Neuronal stem cell (in vitro differentiated cells): ENCODE measurements around the gene TSPY3. TPM values are rescaled to one million over a fixed set of nuclear protein-coding genes. Genes with fewer than 3 reads are reported as not detected.
"Not testable (repeated sequence)": the region's sequence is repeated elsewhere in the genome, so short reads cannot be mapped to it uniquely, and the experiment has no call there.

Experiments used
- DNase-seq: peaks from one replicate; pipeline ENCODE4 v3.0.0-alpha.2; 2013; ENCODE audit warnings: low spot score
- H2AFZ ChIP-seq: one replicate; pipeline ENCODE4 v1.6.1; 2013; ENCODE audit warnings: mild to moderate bottlenecking, low read length, inconsistent platforms
- H2AK5ac ChIP-seq: 2 replicates; pipeline ENCODE4 v1.6.1; 2013; ENCODE audit warnings: low read depth, mild to moderate bottlenecking, inconsistent platforms, low read length, moderate library complexity, mixed read lengths
- H2BK120ac ChIP-seq: 2 replicates; pipeline ENCODE4 v1.6.1; 2013; ENCODE audit warnings: low read depth, mild to moderate bottlenecking, inconsistent platforms, low read length, moderate library complexity, mixed read lengths
- H2BK12ac ChIP-seq: one replicate; pipeline ENCODE4 v1.6.1; 2013; ENCODE audit warnings: low read length, inconsistent platforms
- H2BK15ac ChIP-seq: 2 replicates; pipeline ENCODE4 v1.6.1; 2013; ENCODE audit warnings: mild to moderate bottlenecking, low read length, inconsistent platforms, mixed read lengths
- H2BK5ac ChIP-seq: one replicate; pipeline ENCODE4 v1.6.1; 2013; ENCODE audit warnings: inconsistent platforms, mild to moderate bottlenecking, low read length, moderate library complexity
- H3K14ac ChIP-seq: one replicate; pipeline ENCODE4 v1.6.1; 2013; ENCODE audit warnings: low read length, inconsistent platforms
- H3K18ac ChIP-seq: 2 replicates; pipeline ENCODE4 v1.6.1; 2013; ENCODE audit warnings: low read length, inconsistent platforms
- H3K23ac ChIP-seq: 2 replicates; pipeline ENCODE4 v1.6.1; 2013; ENCODE audit warnings: low read depth, mild to moderate bottlenecking, mixed read lengths, low read length, inconsistent platforms; ENCODE audit not compliant: poor library complexity
- H3K27ac ChIP-seq: replicated peaks from 3 replicates; pipeline ENCODE4 v1.5.1; 2013; ENCODE audit warnings: low read length, inconsistent platforms
- H3K27me3 ChIP-seq, 3 experiments: 2 replicates each; pipeline ENCODE4 v1.6.1; 2013; ENCODE audit warnings: low read length in 3 of 3, mild to moderate bottlenecking in 2 of 3, inconsistent platforms in 1 of 3, low read depth in 1 of 3, mixed read lengths in 1 of 3, moderate library complexity in 1 of 3; ENCODE audit not compliant: control insufficient read depth in 3 of 3, insufficient read depth in 3 of 3
- H3K36me3 ChIP-seq, 2 donors: replicated peaks in 1 of 2; 2 replicates each; pipeline ENCODE4 v1.6.1; 2013; ENCODE audit warnings: low read length in 2 of 2; ENCODE audit not compliant: control insufficient read depth in 2 of 2, insufficient read depth in 2 of 2
- H3K4ac ChIP-seq: 2 replicates; pipeline ENCODE4 v1.6.1; 2013; ENCODE audit warnings: inconsistent platforms, mild to moderate bottlenecking, low read length, moderate library complexity
- H3K4me1 ChIP-seq, 2 donors: 1 replicate in 1 of 2; 2 replicates in 1 of 2; pipeline ENCODE4 v1.6.1; 2013; ENCODE audit warnings: low read length in 2 of 2, low read depth in 1 of 2; ENCODE audit not compliant: control insufficient read depth in 2 of 2, insufficient read depth in 1 of 2
- H3K4me2 ChIP-seq: one replicate; pipeline ENCODE4 v1.6.1; 2013; ENCODE audit warnings: mild to moderate bottlenecking, low read length, inconsistent platforms; ENCODE audit not compliant: insufficient read depth, poor library complexity, severe bottlenecking
- H3K4me3 ChIP-seq, 2 donors: 2 replicates each; pipeline ENCODE4 v1.5.1; 2013; ENCODE audit warnings: low read length in 2 of 2, mild to moderate bottlenecking in 2 of 2, inconsistent platforms in 1 of 2, moderate library complexity in 1 of 2
- H3K79me1 ChIP-seq: one replicate; pipeline ENCODE4 v1.6.1; 2013; ENCODE audit warnings: low read depth, mild to moderate bottlenecking, inconsistent platforms, low read length, moderate library complexity
- H3K9ac ChIP-seq: one replicate; pipeline ENCODE4 v1.6.1; 2013; ENCODE audit warnings: mild to moderate bottlenecking, low read depth, low read length, inconsistent platforms; ENCODE audit not compliant: poor library complexity
- H3K9me3 ChIP-seq, 2 donors: replicated peaks in 1 of 2; 2 replicates each; pipeline versions ENCODE3 to v1.6.1; 2013; ENCODE audit warnings: low read length in 2 of 2, mild to moderate bottlenecking in 2 of 2, inconsistent platforms in 1 of 2, low read depth in 1 of 2, mixed read lengths in 1 of 2, moderate library complexity in 1 of 2; ENCODE audit not compliant: control insufficient read depth in 2 of 2, insufficient read depth in 1 of 2
- H4K8ac ChIP-seq: one replicate; pipeline ENCODE4 v1.6.1; 2013; ENCODE audit warnings: low read depth, mild to moderate bottlenecking, inconsistent platforms, low read length, moderate library complexity
- H4K91ac ChIP-seq: one replicate; pipeline ENCODE4 v1.6.1; 2013; ENCODE audit warnings: low read length, low read depth, mild to moderate bottlenecking, inconsistent platforms; ENCODE audit not compliant: poor library complexity
- WGBS, 2 donors: extraction: QIAGEN DNeasy Blood & Tissue Kit; methylation state at CpG; one replicate each; pipeline ENCODE4 v1.1.7; 2013; ENCODE audit warnings: missing lambda C conversion rate in 2 of 2, mixed read lengths in 1 of 2; ENCODE audit not compliant: insufficient read length in 2 of 2, insufficient replicate concordance in 1 of 2; ENCODE audit errors: extremely low coverage in 2 of 2; 5-methylcytosine and 5-hydroxymethylcytosine counted together
- polyA plus RNA-seq, 2 experiments: library from polyadenylated mRNA; stranded (reverse); fragments of 200-250 nt; gene quantifications; one replicate each; pipeline ENCODE4 v1.2.3, GENCODE V29; 2013

The TSPY3 gene, protein sequence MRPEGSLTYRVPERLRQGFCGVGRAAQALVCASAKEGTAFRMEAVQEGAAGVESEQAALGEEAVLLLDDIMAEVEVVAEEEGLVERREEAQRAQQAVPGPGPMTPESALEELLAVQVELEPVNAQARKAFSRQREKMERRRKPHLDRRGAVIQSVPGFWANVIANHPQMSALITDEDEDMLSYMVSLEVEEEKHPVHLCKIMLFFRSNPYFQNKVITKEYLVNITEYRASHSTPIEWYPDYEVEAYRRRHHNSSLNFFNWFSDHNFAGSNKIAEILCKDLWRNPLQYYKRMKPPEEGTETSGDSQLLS
- not detected for polyA plus RNA-seq (2013, experiment 1 of 2)
- polyA plus RNA-seq (2013, experiment 2 of 2) = not detected

DNA sequence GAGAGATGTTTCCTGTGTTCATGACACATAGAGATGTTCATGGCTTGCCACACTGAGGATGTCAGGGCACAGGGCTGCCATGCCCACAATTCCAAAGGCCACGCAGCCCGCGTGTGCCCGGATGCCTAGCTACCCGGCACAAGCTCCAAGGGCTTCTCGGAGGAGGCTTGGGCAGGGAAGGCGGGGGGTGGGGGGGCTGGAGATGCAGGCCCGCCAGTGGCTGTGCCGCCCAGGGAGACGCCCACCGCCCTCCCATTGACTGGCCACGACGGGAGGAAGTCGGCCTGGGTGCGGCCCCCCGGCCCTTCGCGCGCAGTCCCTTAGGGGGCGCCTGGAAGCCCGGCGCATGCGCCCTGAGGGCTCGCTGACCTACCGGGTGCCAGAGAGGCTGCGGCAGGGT is at the start of gene TSPY3:
Gene TSPY3, plus strand, starts transcription at position 301 of the 400 bp plus-strand sequence. Its CDS starts 46 bp downstream, at position 347.
- not testable (repeated sequence) for H3K27ac ChIP-seq, H2AK5ac ChIP-seq, H3K18ac ChIP-seq, H3K23ac ChIP-seq, H3K9ac ChIP-seq, H3K4me3 ChIP-seq, H4K91ac ChIP-seq, DNase-seq, H3K4me1 ChIP-seq, H2BK120ac ChIP-seq, H2BK15ac ChIP-seq, H2AFZ ChIP-seq, H2BK12ac ChIP-seq, H3K14ac ChIP-seq, H2BK5ac ChIP-seq, H3K4me2 ChIP-seq, H3K36me3 ChIP-seq, H3K27me3 ChIP-seq, H3K79me1 ChIP-seq, H3K9me3 ChIP-seq, H3K4ac ChIP-seq, H4K8ac ChIP-seq
- WGBS, 2 donors = no CpG with 5 or more reads among the region's 26 CpGs

DNA sequence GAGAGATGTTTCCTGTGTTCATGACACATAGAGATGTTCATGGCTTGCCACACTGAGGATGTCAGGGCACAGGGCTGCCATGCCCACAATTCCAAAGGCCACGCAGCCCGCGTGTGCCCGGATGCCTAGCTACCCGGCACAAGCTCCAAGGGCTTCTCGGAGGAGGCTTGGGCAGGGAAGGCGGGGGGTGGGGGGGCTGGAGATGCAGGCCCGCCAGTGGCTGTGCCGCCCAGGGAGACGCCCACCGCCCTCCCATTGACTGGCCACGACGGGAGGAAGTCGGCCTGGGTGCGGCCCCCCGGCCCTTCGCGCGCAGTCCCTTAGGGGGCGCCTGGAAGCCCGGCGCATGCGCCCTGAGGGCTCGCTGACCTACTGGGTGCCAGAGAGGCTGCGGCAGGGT is 40.7 kb upstream of the TSPY3 start, which contains the start of gene TSPY8:
Gene TSPY8, plus strand, starts transcription at position 301 of the 400 bp plus-strand sequence. Its CDS starts 46 bp downstream, at position 347.
- not testable (repeated sequence) for H2BK5ac ChIP-seq, H3K23ac ChIP-seq, H4K91ac ChIP-seq, H3K79me1 ChIP-seq, DNase-seq, H2AK5ac ChIP-seq, H2BK15ac ChIP-seq, H3K36me3 ChIP-seq, H3K27me3 ChIP-seq, H3K18ac ChIP-seq, H3K4me2 ChIP-seq, H3K4me1 ChIP-seq, H3K9me3 ChIP-seq, H2BK12ac ChIP-seq, H3K9ac ChIP-seq, H3K4me3 ChIP-seq, H2BK120ac ChIP-seq, H3K14ac ChIP-seq, H3K27ac ChIP-seq, H3K4ac ChIP-seq, H4K8ac ChIP-seq, H2AFZ ChIP-seq
- no CpG with 5 or more reads among the region's 25 CpGs for WGBS, 2 donors

DNA sequence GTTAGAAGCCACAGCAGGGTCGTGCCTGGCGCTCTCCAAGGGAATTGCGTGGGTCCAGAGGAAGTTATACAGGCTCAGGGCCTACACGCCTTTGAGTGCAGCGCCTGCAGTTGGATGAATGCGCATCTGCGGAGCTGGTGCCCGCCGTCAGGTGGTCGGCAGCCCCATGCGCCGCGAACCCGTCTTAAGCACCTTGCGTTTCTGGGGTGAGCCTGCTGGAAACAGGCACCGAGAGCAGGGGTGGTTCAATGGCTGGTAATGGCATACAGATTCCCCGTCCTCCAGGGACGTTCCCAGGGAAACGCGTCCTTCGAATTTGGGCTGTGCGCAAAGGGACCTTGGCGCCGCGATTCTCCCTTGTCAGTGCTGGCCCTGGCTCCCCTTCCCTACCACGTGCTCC is 1.7 kb upstream of the TSPY3 start:
- H4K91ac ChIP-seq, H3K14ac ChIP-seq, H2BK120ac ChIP-seq, H3K4ac ChIP-seq, H2BK15ac ChIP-seq, H3K9me3 ChIP-seq, H3K4me2 ChIP-seq, H3K23ac ChIP-seq, H2BK5ac ChIP-seq, H2BK12ac ChIP-seq, H3K18ac ChIP-seq, H3K4me1 ChIP-seq, H3K27me3 ChIP-seq, H4K8ac ChIP-seq, H3K79me1 ChIP-seq, H2AK5ac ChIP-seq, H3K9ac ChIP-seq, H3K36me3 ChIP-seq, H2AFZ ChIP-seq, H3K27ac ChIP-seq, DNase-seq, H3K4me3 ChIP-seq: not testable (repeated sequence)
- no CpG with 5 or more reads among the region's 26 CpGs for WGBS, 2 donors
